ENCODE data around the gene HOXA6. TPM values are rescaled to one million over a fixed set of nuclear protein-coding genes. Genes with fewer than 3 reads are reported as not detected.

Gene HOXA6
- total RNA-seq, 1 donor from 2014 or later: 45.6 TPM

DNA sequence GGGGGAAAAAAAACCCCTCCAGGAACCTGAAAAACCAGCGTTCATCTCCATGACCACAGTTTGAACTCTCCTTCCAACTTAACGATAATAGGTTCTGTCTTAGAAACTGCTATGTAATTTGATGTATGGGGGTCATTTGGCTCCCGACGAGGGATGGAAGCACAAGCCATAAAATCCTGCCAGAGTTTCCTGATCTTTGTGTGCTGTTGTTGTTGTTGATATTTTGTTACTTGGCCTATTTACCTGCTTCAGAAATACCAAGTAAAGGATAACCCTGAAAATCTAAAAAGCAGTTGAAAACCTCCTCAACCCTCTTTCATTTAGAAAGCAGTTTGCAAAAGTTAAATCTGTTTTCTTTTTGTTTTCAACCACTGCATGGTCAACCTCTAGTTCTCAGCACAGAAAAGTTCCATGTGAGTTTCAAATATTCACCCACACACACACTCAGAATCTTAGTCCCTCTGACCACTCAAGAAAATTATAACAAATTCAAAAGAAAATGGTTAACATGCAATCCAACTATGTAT lies 35.8 kb downstream of the HOXA6 start:
- no peak for DNase-seq (ENCODE audit: low spot score in 2 of 2, unreplicated experiment in 2 of 2)
- peak overlapping the region; percentile 100 for H3K27ac Mint-ChIP-seq
- H3K4me3 Mint-ChIP-seq: peak overlapping the region; percentile 98
- peaks cover 53% of the 10 kb centered on the region for H3K4me1 Mint-ChIP-seq
- no peaks in the 10 kb centered on the region for H3K9me3 Mint-ChIP-seq
- no peaks in the 10 kb centered on the region for H3K27me3 Mint-ChIP-seq (ENCODE audit: low read depth)
- peaks cover 19% of the 10 kb centered on the region for H3K36me3 Mint-ChIP-seq
- TF ChIP-seq, protein P1, sequence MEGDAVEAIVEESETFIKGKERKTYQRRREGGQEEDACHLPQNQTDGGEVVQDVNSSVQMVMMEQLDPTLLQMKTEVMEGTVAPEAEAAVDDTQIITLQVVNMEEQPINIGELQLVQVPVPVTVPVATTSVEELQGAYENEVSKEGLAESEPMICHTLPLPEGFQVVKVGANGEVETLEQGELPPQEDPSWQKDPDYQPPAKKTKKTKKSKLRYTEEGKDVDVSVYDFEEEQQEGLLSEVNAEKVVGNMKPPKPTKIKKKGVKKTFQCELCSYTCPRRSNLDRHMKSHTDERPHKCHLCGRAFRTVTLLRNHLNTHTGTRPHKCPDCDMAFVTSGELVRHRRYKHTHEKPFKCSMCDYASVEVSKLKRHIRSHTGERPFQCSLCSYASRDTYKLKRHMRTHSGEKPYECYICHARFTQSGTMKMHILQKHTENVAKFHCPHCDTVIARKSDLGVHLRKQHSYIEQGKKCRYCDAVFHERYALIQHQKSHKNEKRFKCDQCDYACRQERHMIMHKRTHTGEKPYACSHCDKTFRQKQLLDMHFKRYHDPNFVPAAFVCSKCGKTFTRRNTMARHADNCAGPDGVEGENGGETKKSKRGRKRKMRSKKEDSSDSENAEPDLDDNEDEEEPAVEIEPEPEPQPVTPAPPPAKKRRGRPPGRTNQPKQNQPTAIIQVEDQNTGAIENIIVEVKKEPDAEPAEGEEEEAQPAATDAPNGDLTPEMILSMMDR (IDR thresholded peaks at IDR 0.05; ENCODE audit: unreplicated experiment): no peak

DNA sequence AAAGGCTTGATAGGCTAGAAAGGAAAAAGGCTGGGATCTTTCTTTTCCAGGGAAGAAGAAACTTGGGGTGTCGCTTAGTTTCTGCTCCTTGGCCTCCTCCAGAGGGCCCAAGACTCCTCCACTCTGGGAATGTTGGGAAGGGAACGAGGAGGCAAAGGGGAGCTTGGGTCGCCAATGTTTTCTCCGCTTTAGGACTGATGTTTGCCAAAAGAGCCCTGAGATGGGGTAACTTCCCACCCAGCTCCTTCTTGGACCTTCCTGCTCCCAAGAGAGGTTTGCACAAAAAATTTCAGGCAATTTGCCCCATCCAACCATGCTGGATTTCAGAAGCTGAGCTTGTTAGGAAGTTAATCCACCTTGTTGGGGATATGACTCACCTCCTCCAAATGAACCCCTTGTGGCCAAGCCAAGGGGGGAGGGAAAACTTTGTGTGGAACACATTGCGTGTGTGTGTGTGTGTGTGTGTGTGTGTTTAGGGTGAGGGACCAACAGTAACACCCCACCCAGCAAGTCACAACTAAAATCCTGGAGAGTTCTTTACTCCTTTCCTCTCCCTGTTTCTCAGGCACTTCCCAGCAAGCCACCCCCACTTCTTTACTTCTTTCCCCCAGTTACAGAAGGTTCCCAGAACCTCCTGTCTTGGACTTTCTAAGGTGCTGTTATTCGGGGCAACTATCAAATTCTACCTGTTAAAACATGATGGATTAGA lies 36.4 kb downstream of the HOXA6 start:
- peaks cover 55% of the 10 kb centered on the region for H3K4me1 Mint-ChIP-seq
- peak overlapping the region; percentile 98 for H3K4me3 Mint-ChIP-seq
- peak overlapping the region; percentile 100 for H3K27ac Mint-ChIP-seq
- H3K36me3 Mint-ChIP-seq: peaks cover 14% of the 10 kb centered on the region
- no peaks in the 10 kb centered on the region for H3K27me3 Mint-ChIP-seq (ENCODE audit: low read depth)
- H3K9me3 Mint-ChIP-seq: no peaks in the 10 kb centered on the region
- TF ChIP-seq, protein P1 (IDR thresholded peaks at IDR 0.05; ENCODE audit: unreplicated experiment): no peak
- no peak for DNase-seq (ENCODE audit: low spot score in 2 of 2, unreplicated experiment in 2 of 2)

- TF ChIP-seq, protein P1 (IDR thresholded peaks at IDR 0.05; ENCODE audit: unreplicated experiment): no peak
- Mint-ChIP-seq H3K27ac (peak overlapping the region; percentile 100), H3K36me3 (peaks cover 8% of the 10 kb centered on the region), H3K4me3 (peak overlapping the region; percentile 98), H3K4me1 (peaks cover 63% of the 10 kb centered on the region), H3K9me3 (no peaks in the 10 kb centered on the region), H3K27me3 (ENCODE audit: low read depth) (no peaks in the 10 kb centered on the region)
- peak; percentile 82 to 93 for DNase-seq (ENCODE audit: low spot score in 2 of 2, unreplicated experiment in 2 of 2)
Observed at GRCh38 chr7:27110186-27111031, 37.2 kb downstream of the HOXA6 start.

DNA sequence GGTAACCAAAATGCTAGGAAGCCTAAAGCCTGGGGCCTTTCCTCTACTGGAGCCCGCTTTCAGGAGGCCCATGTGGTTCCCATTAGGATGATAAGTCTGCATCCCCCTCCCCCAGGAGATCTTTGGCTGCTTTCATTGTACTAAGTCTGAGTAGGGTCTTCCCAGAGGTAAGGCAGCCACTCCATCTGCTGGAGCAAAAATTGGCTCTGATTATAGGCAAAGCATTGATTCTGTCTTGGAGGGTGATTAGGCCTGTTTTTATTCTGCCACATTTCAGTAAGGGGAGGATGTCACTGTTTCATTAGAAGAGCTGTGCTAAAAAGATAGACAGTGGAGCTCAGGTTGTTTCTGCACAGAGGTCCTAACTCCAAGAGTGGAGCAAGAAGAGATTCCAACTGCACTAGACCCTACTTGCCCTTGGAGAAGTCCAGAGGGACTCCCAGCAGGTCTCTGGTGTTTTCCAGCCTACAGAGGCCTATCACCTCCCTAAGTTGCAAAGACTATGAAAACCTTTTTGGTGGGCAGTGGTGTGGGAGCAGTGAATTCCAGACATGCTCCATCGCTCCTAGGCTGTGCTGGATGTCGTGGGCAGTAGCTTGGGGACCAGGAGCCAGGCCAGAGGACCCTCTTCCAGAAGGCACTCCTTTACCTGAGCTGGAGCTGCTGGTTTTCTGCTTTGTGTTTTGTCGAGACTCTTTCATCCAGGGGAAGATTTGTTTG lies 37.9 kb downstream of the HOXA6 start:
- peak overlapping the region; percentile 100 for H3K27ac Mint-ChIP-seq
- peak overlapping the region; percentile 98 for H3K4me3 Mint-ChIP-seq
- H3K27me3 Mint-ChIP-seq (ENCODE audit: low read depth): no peaks in the 10 kb centered on the region
- H3K36me3 Mint-ChIP-seq: peaks cover 3% of the 10 kb centered on the region
- TF ChIP-seq, protein P1 (IDR thresholded peaks at IDR 0.05; ENCODE audit: unreplicated experiment): no peak
- H3K4me1 Mint-ChIP-seq: peaks cover 71% of the 10 kb centered on the region
- H3K9me3 Mint-ChIP-seq: no peaks in the 10 kb centered on the region
- no peak for DNase-seq (ENCODE audit: low spot score in 2 of 2, unreplicated experiment in 2 of 2)

GRCh38 chr7:27108390-27109127 lies 39.0 kb downstream of the HOXA6 start:
- TF ChIP-seq, protein P1 (IDR thresholded peaks at IDR 0.05; ENCODE audit: unreplicated experiment): no peak
- Mint-ChIP-seq H3K27me3 (ENCODE audit: low read depth) (no peaks in the 10 kb centered on the region), H3K27ac (peak overlapping the region; percentile 100), H3K4me3 (peak overlapping the region; percentile 98), H3K4me1 (peaks cover 78% of the 10 kb centered on the region), H3K36me3 (peaks cover 3% of the 10 kb centered on the region), H3K9me3 (no peaks in the 10 kb centered on the region)
- no peak for DNase-seq (ENCODE audit: low spot score in 2 of 2, unreplicated experiment in 2 of 2)
